ENCODE data around the gene HDHD2. TPM values are rescaled to one million over a fixed set of nuclear protein-coding genes. Genes with fewer than 3 reads are reported as not detected.

HDHD2 gene
- polyA plus RNA-seq, 1 donor (not counting 4 experiments of a cell fraction or from before 2014, with no cell fraction given): 17.7 TPM

- Histone ChIP-seq H3K4me1 (ENCODE audit: control insufficient read depth, extremely low read depth, insufficient read depth, low read length) (no peaks in the 10 kb centered on the region), H3K79me2 (ENCODE audit: control insufficient read depth, insufficient read depth, low read length) (no peaks in the 10 kb centered on the region), H4K20me1 (ENCODE audit: control insufficient read depth, extremely low read depth, insufficient read depth, low read length) (no peaks in the 10 kb centered on the region), H3K27ac (ENCODE audit: control insufficient read depth, insufficient read depth, low read length) (no peak overlapping the region), H3K4me2 (ENCODE audit: control insufficient read depth, extremely low read depth, insufficient read depth, low read depth, low read length) (no peak overlapping the region), H3K9me1 (ENCODE audit: control insufficient read depth, extremely low read depth, insufficient read depth, low read length) (no peaks in the 10 kb centered on the region), H3K4me3 (ENCODE audit: control insufficient read depth in 2 of 3, extremely low read depth in 1 of 3, insufficient read depth in 2 of 3, low read depth in 1 of 3, low read length in 3 of 3) (no peak overlapping the region), H3K36me3 (ENCODE audit: control insufficient read depth in 2 of 2, extremely low read depth in 1 of 2, insufficient read depth in 2 of 2, low read length in 2 of 2) (no peaks in the 10 kb centered on the region), H3K27me3 (ENCODE audit: control insufficient read depth, extremely low read depth, insufficient read depth, low read length) (no peaks in the 10 kb centered on the region), H3K9me3 (ENCODE audit: control insufficient read depth, low read depth, low read length) (no peaks in the 10 kb centered on the region), H2AFZ (ENCODE audit: control insufficient read depth, low read length) (no peak overlapping the region), H3K9ac (ENCODE audit: control insufficient read depth, extremely low read depth, insufficient read depth, low read length) (no peak overlapping the region)
- dilution Hi-C loops (cut with MboI; ENCODE audit: extremely low pct_ligation_motif_present, low sequenced_read_pairs): no loop called here
- no peak for DNase-seq (ENCODE audit: low read depth, low spot score)
- no peak for TF ChIP-seq CTCF (optimal IDR thresholded peaks at IDR 0.05 in 1 of 3, IDR thresholded peaks at IDR 0.05 in 1 of 3, conservative IDR thresholded peaks at IDR 0.05 in 1 of 3; ENCODE audit: extremely low read depth in 1 of 3, insufficient read depth in 2 of 3, low read length in 3 of 3)
- TF ChIP-seq EZH2 (IDR thresholded peaks at IDR 0.05; ENCODE audit: low read length): no peak
- FAIRE-seq: no peak
Observed at GRCh38 chr18:47080872-47081271, 69.4 kb downstream of the HDHD2 start.

- Histone ChIP-seq H3K36me3 (ENCODE audit: control insufficient read depth in 2 of 2, extremely low read depth in 1 of 2, insufficient read depth in 2 of 2, low read length in 2 of 2) (no peaks in the 10 kb centered on the region), H3K4me3 (ENCODE audit: control insufficient read depth in 2 of 3, extremely low read depth in 1 of 3, insufficient read depth in 2 of 3, low read depth in 1 of 3, low read length in 3 of 3) (no peak overlapping the region), H3K79me2 (ENCODE audit: control insufficient read depth, insufficient read depth, low read length) (no peaks in the 10 kb centered on the region), H3K9me1 (ENCODE audit: control insufficient read depth, extremely low read depth, insufficient read depth, low read length) (no peaks in the 10 kb centered on the region), H3K4me2 (ENCODE audit: control insufficient read depth, extremely low read depth, insufficient read depth, low read depth, low read length) (no peak overlapping the region), H3K4me1 (ENCODE audit: control insufficient read depth, extremely low read depth, insufficient read depth, low read length) (peaks cover 5% of the 10 kb centered on the region), H3K27ac (ENCODE audit: control insufficient read depth, insufficient read depth, low read length) (no peak overlapping the region), H4K20me1 (ENCODE audit: control insufficient read depth, extremely low read depth, insufficient read depth, low read length) (no peaks in the 10 kb centered on the region), H2AFZ (ENCODE audit: control insufficient read depth, low read length) (no peak overlapping the region), H3K27me3 (ENCODE audit: control insufficient read depth, extremely low read depth, insufficient read depth, low read length) (no peaks in the 10 kb centered on the region), H3K9ac (ENCODE audit: control insufficient read depth, extremely low read depth, insufficient read depth, low read length) (no peak overlapping the region), H3K9me3 (ENCODE audit: control insufficient read depth, low read depth, low read length) (no peaks in the 10 kb centered on the region)
- DNase-seq (ENCODE audit: low read depth, low spot score): no peak
- dilution Hi-C loops (cut with MboI; ENCODE audit: extremely low pct_ligation_motif_present, low sequenced_read_pairs): no loop called here
- TF ChIP-seq EZH2 (IDR thresholded peaks at IDR 0.05; ENCODE audit: low read length): no peak
- no peak for TF ChIP-seq CTCF (optimal IDR thresholded peaks at IDR 0.05 in 1 of 3, IDR thresholded peaks at IDR 0.05 in 1 of 3, conservative IDR thresholded peaks at IDR 0.05 in 1 of 3; ENCODE audit: extremely low read depth in 1 of 3, insufficient read depth in 2 of 3, low read length in 3 of 3)
- FAIRE-seq: no peak
Observed at GRCh38 chr18:47077111-47077510, 73.2 kb downstream of the HDHD2 start.

Data from keratinocyte (primary cell).